ENCODE data around the gene LSM14A. TPM values are rescaled to one million over a fixed set of nuclear protein-coding genes. Genes with fewer than 3 reads are reported as not detected.

Gene LSM14A
- total RNA-seq, 1 donor: 191 TPM

Other genes with a start within 250 kb of the LSM14A start
- 27.3 TPM for gene GARRE1, start 82.0 kb downstream of the LSM14A start, total RNA-seq
- gene GPI, start 192.7 kb downstream of the LSM14A start, total RNA-seq: 81.3 TPM
- 4.6 TPM for gene PDCD2L, start 231.9 kb downstream of the LSM14A start, total RNA-seq